Measurements from ENCODE around the gene HSF5. TPM values are rescaled to one million over a fixed set of nuclear protein-coding genes. Genes with fewer than 3 reads are reported as not detected.

The HSF5 gene
- total RNA-seq, 1 donor from 2014 or later, result 0.10 TPM

GRCh38 chr17:58447039-58447975 lies 40.9 kb downstream of the HSF5 start:
- Mint-ChIP-seq H3K27me3 (peaks cover 21% of the 10 kb centered on the region), H3K4me1 (ENCODE audit: unreplicated experiment) (peaks cover 3% of the 10 kb centered on the region), H3K4me3 (no peak overlapping the region), H3K36me3 (no peaks in the 10 kb centered on the region), H3K27ac (no peak overlapping the region), H3K9me3 (no peaks in the 10 kb centered on the region)
- no peak for DNase-seq (ENCODE audit: extremely low spot score, unreplicated experiment)
- TF ChIP-seq, protein P1, sequence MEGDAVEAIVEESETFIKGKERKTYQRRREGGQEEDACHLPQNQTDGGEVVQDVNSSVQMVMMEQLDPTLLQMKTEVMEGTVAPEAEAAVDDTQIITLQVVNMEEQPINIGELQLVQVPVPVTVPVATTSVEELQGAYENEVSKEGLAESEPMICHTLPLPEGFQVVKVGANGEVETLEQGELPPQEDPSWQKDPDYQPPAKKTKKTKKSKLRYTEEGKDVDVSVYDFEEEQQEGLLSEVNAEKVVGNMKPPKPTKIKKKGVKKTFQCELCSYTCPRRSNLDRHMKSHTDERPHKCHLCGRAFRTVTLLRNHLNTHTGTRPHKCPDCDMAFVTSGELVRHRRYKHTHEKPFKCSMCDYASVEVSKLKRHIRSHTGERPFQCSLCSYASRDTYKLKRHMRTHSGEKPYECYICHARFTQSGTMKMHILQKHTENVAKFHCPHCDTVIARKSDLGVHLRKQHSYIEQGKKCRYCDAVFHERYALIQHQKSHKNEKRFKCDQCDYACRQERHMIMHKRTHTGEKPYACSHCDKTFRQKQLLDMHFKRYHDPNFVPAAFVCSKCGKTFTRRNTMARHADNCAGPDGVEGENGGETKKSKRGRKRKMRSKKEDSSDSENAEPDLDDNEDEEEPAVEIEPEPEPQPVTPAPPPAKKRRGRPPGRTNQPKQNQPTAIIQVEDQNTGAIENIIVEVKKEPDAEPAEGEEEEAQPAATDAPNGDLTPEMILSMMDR (conservative IDR thresholded peaks at IDR 0.05), result peak; percentile 89

- TF ChIP-seq, protein P1 (conservative IDR thresholded peaks at IDR 0.05), result no peak
- H3K4me1 Mint-ChIP-seq (ENCODE audit: unreplicated experiment), result peaks cover 3% of the 10 kb centered on the region
- H3K4me3 Mint-ChIP-seq, result no peak overlapping the region
- H3K36me3 Mint-ChIP-seq, result no peaks in the 10 kb centered on the region
- H3K27ac Mint-ChIP-seq, result no peak overlapping the region
- no peak for DNase-seq (ENCODE audit: extremely low spot score, unreplicated experiment)
- peaks cover 33% of the 10 kb centered on the region for H3K27me3 Mint-ChIP-seq
- no peaks in the 10 kb centered on the region for H3K9me3 Mint-ChIP-seq
Measured at GRCh38 chr17:58446086-58446485, 42.1 kb downstream of the HSF5 start.

DNA sequence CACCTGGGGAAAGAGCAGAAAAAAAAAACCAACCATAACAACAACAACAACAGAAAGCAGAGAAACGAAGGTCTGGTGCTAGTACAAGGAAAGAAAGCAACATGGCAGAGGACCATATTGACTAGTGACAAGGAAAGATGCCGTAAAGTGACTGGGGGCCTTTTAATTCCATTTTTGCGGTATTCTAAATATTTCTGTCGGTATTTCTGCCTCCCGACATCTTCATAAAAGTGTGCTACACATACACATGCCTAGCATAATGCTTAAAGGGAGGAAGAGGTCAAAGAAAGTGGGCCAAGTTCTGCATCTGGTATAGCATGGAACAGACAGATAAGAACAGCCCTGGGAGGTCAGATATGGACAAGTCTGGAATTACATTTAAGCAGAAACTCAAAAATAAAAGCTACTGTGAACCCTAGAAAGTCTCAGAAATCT lies 51.4 kb downstream of the HSF5 start:
- Mint-ChIP-seq H3K9me3 (no peaks in the 10 kb centered on the region), H3K27me3 (peaks cover 37% of the 10 kb centered on the region), H3K4me3 (no peak overlapping the region), H3K36me3 (no peaks in the 10 kb centered on the region), H3K4me1 (ENCODE audit: unreplicated experiment) (no peaks in the 10 kb centered on the region), H3K27ac (no peak overlapping the region)
- DNase-seq (ENCODE audit: extremely low spot score, unreplicated experiment), result no peak
- TF ChIP-seq, protein P1 (conservative IDR thresholded peaks at IDR 0.05), result no peak

DNA sequence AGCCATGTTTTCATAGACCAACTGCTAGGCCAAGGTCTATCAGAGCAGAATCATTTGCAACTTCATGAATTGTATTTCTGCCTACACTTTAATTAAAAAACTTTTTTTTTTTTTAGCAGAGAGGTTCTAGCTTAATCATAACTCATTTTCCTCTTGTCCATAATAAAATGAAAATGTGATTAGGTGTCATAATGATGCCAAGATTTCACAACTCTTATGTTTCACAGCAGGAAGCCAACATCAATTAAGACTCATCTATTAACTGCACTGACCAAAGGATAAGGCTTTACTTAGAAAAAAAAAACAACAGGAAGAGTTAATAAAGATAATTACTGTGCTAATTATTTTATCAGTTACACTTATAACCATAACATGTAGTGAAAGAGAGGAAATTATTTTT lies 52.0 kb downstream of the HSF5 start:
- H3K36me3 Mint-ChIP-seq, result no peaks in the 10 kb centered on the region
- H3K4me1 Mint-ChIP-seq (ENCODE audit: unreplicated experiment), result no peaks in the 10 kb centered on the region
- H3K27me3 Mint-ChIP-seq, result peaks cover 35% of the 10 kb centered on the region
- H3K4me3 Mint-ChIP-seq, result no peak overlapping the region
- DNase-seq (ENCODE audit: extremely low spot score, unreplicated experiment), result no peak
- no peaks in the 10 kb centered on the region for H3K9me3 Mint-ChIP-seq
- TF ChIP-seq, protein P1 (conservative IDR thresholded peaks at IDR 0.05), result no peak
- H3K27ac Mint-ChIP-seq, result no peak overlapping the region

GRCh38 chr17:58432806-58433573 lies 55.2 kb downstream of the HSF5 start:
- TF ChIP-seq, protein P1 (conservative IDR thresholded peaks at IDR 0.05), result peak; percentile 30

More at GRCh38 chr17:58432806-58433573, 55.2 kb downstream of the HSF5 start:
- no peak for DNase-seq (ENCODE audit: extremely low spot score, unreplicated experiment)
- H3K27me3 Mint-ChIP-seq, result peaks cover 32% of the 10 kb centered on the region
- no peaks in the 10 kb centered on the region for H3K36me3 Mint-ChIP-seq
- no peaks in the 10 kb centered on the region for H3K4me1 Mint-ChIP-seq (ENCODE audit: unreplicated experiment)
- H3K27ac Mint-ChIP-seq, result no peak overlapping the region
- no peak overlapping the region for H3K4me3 Mint-ChIP-seq
- no peaks in the 10 kb centered on the region for H3K9me3 Mint-ChIP-seq

Measured in type B pancreatic cell (in vitro differentiated cells).